ENCODE measurements around the gene TRIML2. TPM values are rescaled to one million over a fixed set of nuclear protein-coding genes. Genes with fewer than 3 reads are reported as not detected.
"Not testable (repeated sequence)": the region's sequence is repeated elsewhere in the genome, so short reads cannot be mapped to it uniquely, and the experiment has no call there.

TRIML2 gene
- total and polyA plus RNA-seq, 4 donors, result not detected

GRCh38 chr4:188061083-188061482 lies 48.3 kb downstream of the TRIML2 start:
- 88% methylated on average over 14 of the region's 14 CpGs for WGBS

GRCh38 chr4:188053302-188053701 lies 56.1 kb downstream of the TRIML2 start:
- Histone ChIP-seq H3K9ac (ENCODE audit: low read depth in 1 of 2, low read length in 2 of 2) (no peak overlapping the region), H3K36me3 (ENCODE audit: control insufficient read depth in 4 of 4, insufficient read depth in 3 of 4, low read depth in 1 of 4, low read length in 3 of 4) (no peaks in the 10 kb centered on the region), H3K4me3 (ENCODE audit: low read depth in 1 of 3, low read length in 3 of 3) (no peak overlapping the region), H3K27ac (ENCODE audit: low read depth in 1 of 2, low read length in 2 of 2) (no peak overlapping the region), H3K9me3 (ENCODE audit: control insufficient read depth in 4 of 4, low read length in 3 of 4) (no peaks in the 10 kb centered on the region), H3K27me3 (ENCODE audit: control insufficient read depth in 4 of 4, insufficient read depth in 4 of 4, low read length in 3 of 4) (no peaks in the 10 kb centered on the region), H3K4me1 (ENCODE audit: control insufficient read depth in 4 of 4, insufficient read depth in 4 of 4, low read length in 3 of 4) (no peaks in the 10 kb centered on the region)
- DNase-seq (ENCODE audit: low spot score), result no peak
- TF ChIP-seq RXRA (IDR thresholded peaks at IDR 0.05) (no peak), SP1 (IDR thresholded peaks at IDR 0.05) (no peak), NR2F2 (IDR thresholded peaks at IDR 0.05) (no peak)
- WGBS, result 76% methylated on average over 9 of the region's 9 CpGs

More at GRCh38 chr4:188061083-188061482, 48.3 kb downstream of the TRIML2 start:
- Histone ChIP-seq H3K27ac (ENCODE audit: low read depth in 1 of 2, low read length in 2 of 2) (no peak overlapping the region), H3K4me3 (ENCODE audit: low read depth in 1 of 3, low read length in 3 of 3) (no peak overlapping the region), H3K9me3 (ENCODE audit: control insufficient read depth in 4 of 4, low read length in 3 of 4) (no peaks in the 10 kb centered on the region), H3K36me3 (ENCODE audit: control insufficient read depth in 4 of 4, insufficient read depth in 3 of 4, low read depth in 1 of 4, low read length in 3 of 4) (no peaks in the 10 kb centered on the region), H3K27me3 (ENCODE audit: control insufficient read depth in 4 of 4, insufficient read depth in 4 of 4, low read length in 3 of 4) (peaks cover 0 to 3% (median 1%) of the 10 kb centered on the region in 4 donors), H3K9ac (ENCODE audit: low read depth in 1 of 2, low read length in 2 of 2) (no peak overlapping the region), H3K4me1 (ENCODE audit: control insufficient read depth in 4 of 4, insufficient read depth in 4 of 4, low read length in 3 of 4) (no peaks in the 10 kb centered on the region)
- DNase-seq (ENCODE audit: low spot score), result no peak
- no peak for TF ChIP-seq ATF3 (IDR thresholded peaks at IDR 0.05)
- TF ChIP-seq YY1 (IDR thresholded peaks at IDR 0.05), result no peak

GRCh38 chr4:188046657-188047056 lies 62.7 kb downstream of the TRIML2 start:
- DNase-seq (ENCODE audit: low spot score), result no peak
- Histone ChIP-seq H3K9ac (ENCODE audit: low read depth in 1 of 2, low read length in 2 of 2) (no peak overlapping the region), H3K4me3 (ENCODE audit: low read depth in 1 of 3, low read length in 3 of 3) (no peak overlapping the region), H3K9me3 (ENCODE audit: control insufficient read depth in 4 of 4, low read length in 3 of 4) (no peaks in the 10 kb centered on the region), H3K36me3 (ENCODE audit: control insufficient read depth in 4 of 4, insufficient read depth in 3 of 4, low read depth in 1 of 4, low read length in 3 of 4) (no peaks in the 10 kb centered on the region), H3K27ac (ENCODE audit: low read depth in 1 of 2, low read length in 2 of 2) (no peak overlapping the region), H3K4me1 (ENCODE audit: control insufficient read depth in 4 of 4, insufficient read depth in 4 of 4, low read length in 3 of 4) (no peaks in the 10 kb centered on the region), H3K27me3 (ENCODE audit: control insufficient read depth in 4 of 4, insufficient read depth in 4 of 4, low read length in 3 of 4) (peaks cover 0 to 2% (median 0%) of the 10 kb centered on the region in 4 donors)
- no peak for TF ChIP-seq GABPA (IDR thresholded peaks at IDR 0.05 in 1 of 2, conservative IDR thresholded peaks at IDR 0.05 in 1 of 2)
- TF ChIP-seq FOXA1 (IDR thresholded peaks at IDR 0.05), result no peak
- 66% methylated on average over 3 of the region's 3 CpGs for WGBS

GRCh38 chr4:188045461-188045860 lies 63.9 kb downstream of the TRIML2 start:
- not testable (repeated sequence) for H3K36me3 ChIP-seq (ENCODE audit: control insufficient read depth in 4 of 4, insufficient read depth in 3 of 4, low read depth in 1 of 4, low read length in 3 of 4); H3K4me1 ChIP-seq (ENCODE audit: control insufficient read depth in 4 of 4, insufficient read depth in 4 of 4, low read length in 3 of 4); H3K27ac ChIP-seq (ENCODE audit: low read depth in 1 of 2, low read length in 2 of 2); H3K9me3 ChIP-seq (ENCODE audit: control insufficient read depth in 4 of 4, low read length in 3 of 4); H3K27me3 ChIP-seq (ENCODE audit: control insufficient read depth in 4 of 4, insufficient read depth in 4 of 4, low read length in 3 of 4); H3K9ac ChIP-seq (ENCODE audit: low read depth in 1 of 2, low read length in 2 of 2); DNase-seq (ENCODE audit: low spot score); H3K4me3 ChIP-seq (ENCODE audit: low read depth in 1 of 3, low read length in 3 of 3)
- 85% methylated on average over 10 of the region's 10 CpGs for WGBS

- Histone ChIP-seq H3K4me1 (ENCODE audit: control insufficient read depth in 4 of 4, insufficient read depth in 4 of 4, low read length in 3 of 4) (no peaks in the 10 kb centered on the region), H3K9ac (ENCODE audit: low read depth in 1 of 2, low read length in 2 of 2) (no peak overlapping the region), H3K27me3 (ENCODE audit: control insufficient read depth in 4 of 4, insufficient read depth in 4 of 4, low read length in 3 of 4) (peaks cover 0 to 2% (median 0%) of the 10 kb centered on the region in 4 donors), H3K9me3 (ENCODE audit: control insufficient read depth in 4 of 4, low read length in 3 of 4) (no peaks in the 10 kb centered on the region), H3K4me3 (ENCODE audit: low read depth in 1 of 3, low read length in 3 of 3) (no peak overlapping the region), H3K36me3 (ENCODE audit: control insufficient read depth in 4 of 4, insufficient read depth in 3 of 4, low read depth in 1 of 4, low read length in 3 of 4) (no peaks in the 10 kb centered on the region), H3K27ac (ENCODE audit: low read depth in 1 of 2, low read length in 2 of 2) (no peak overlapping the region)
- no peak for DNase-seq (ENCODE audit: low spot score)
- 82% methylated on average over 5 of the region's 5 CpGs for WGBS
- TF ChIP-seq REST (IDR thresholded peaks at IDR 0.05), result no peak
- no peak for TF ChIP-seq CTCF (IDR thresholded peaks at IDR 0.05; ENCODE audit: low read depth, low read length, missing input control)
- no peak for TF ChIP-seq TAF1 (conservative IDR thresholded peaks at IDR 0.05)
- no peak for TF ChIP-seq MAX (IDR thresholded peaks at IDR 0.05)
- TF ChIP-seq ZBTB33 (IDR thresholded peaks at IDR 0.05), result no peak
- no peak for TF ChIP-seq NR2F2 (IDR thresholded peaks at IDR 0.05)
Measured at GRCh38 chr4:188043154-188043553, 66.2 kb downstream of the TRIML2 start.
